A673 (cell line): ENCODE data around the gene EEF1A2. TPM values are rescaled to one million over a fixed set of nuclear protein-coding genes. Genes with fewer than 3 reads are reported as not detected.
A peak's percentile ranks its signal among the peaks of the same experiment; 100 is the strongest.

Experiments used
- BruUV-seq: library from RNA; stranded (reverse); fragments of 400-500 nt; replicated peaks from 2 replicates; lab custom pipeline; 2021; lab: Mats Ljungman, UMichigan
- CTCF ChIA-PET: fragments of 300-600 bp; sonication (Branson Sonifier 250); formaldehyde crosslinking; loops from one replicate; lab custom pipeline; 2022; ENCODE audit warnings: antibody characterized with exemption; lab: Charles Lee
- POLR2A ChIA-PET: fragments of 300-600 bp; sonication (Branson Sonifier 250); formaldehyde crosslinking; loops from one replicate; lab custom pipeline; 2022; ENCODE audit warnings: antibody characterized with exemption; ENCODE audit not compliant: low non-redundant PET; lab: Charles Lee
- DNase-seq: peaks from one replicate; pipeline ENCODE4 v3.0.0-alpha.2; 2015; ENCODE audit warnings: low spot score
- H3K27ac ChIP-seq: fragments of 200-600 bp; sonication (generic); 2 replicates; pipeline ENCODE4 v1.5.1; 2016; ENCODE audit warnings: mixed run types, low read depth, mild to moderate bottlenecking, mixed read lengths, antibody characterized with exemption, low read length; ENCODE audit not compliant: poor library complexity, severe bottlenecking
- H3K27me3 ChIP-seq: fragments of 200-600 bp; sonication (generic); replicated peaks from 2 replicates; pipeline ENCODE4 v1.6.1; 2017; ENCODE audit warnings: mixed run types, low read depth, mild to moderate bottlenecking, mixed read lengths, antibody characterized with exemption, low read length; ENCODE audit not compliant: insufficient read depth, poor library complexity
- H3K36me3 ChIP-seq: fragments of 200-600 bp; sonication (generic); 2 replicates; pipeline ENCODE4 v1.6.1; 2016; ENCODE audit warnings: mixed run types, mild to moderate bottlenecking, mixed read lengths, antibody characterized with exemption, low read length; ENCODE audit not compliant: insufficient read depth, poor library complexity, severe bottlenecking
- H3K4me1 ChIP-seq: fragments of 200-600 bp; sonication (generic); 2 replicates; pipeline ENCODE4 v1.6.1; 2017; ENCODE audit warnings: mixed run types, mild to moderate bottlenecking, mixed read lengths, antibody characterized with exemption, low read length; ENCODE audit not compliant: insufficient read depth, poor library complexity, severe bottlenecking
- H3K4me3 ChIP-seq: fragments of 200-600 bp; sonication (generic); 2 replicates; pipeline ENCODE4 v1.5.1; 2016; ENCODE audit warnings: low read depth, mixed run types, mild to moderate bottlenecking, mixed read lengths, low read length; ENCODE audit not compliant: poor library complexity, severe bottlenecking
- H3K9me3 ChIP-seq: fragments of 200-600 bp; sonication (generic); 2 replicates; pipeline ENCODE4 v1.6.1; 2016; ENCODE audit warnings: mixed run types, low read depth, mild to moderate bottlenecking, mixed read lengths, antibody characterized with exemption, low read length; ENCODE audit not compliant: poor library complexity, severe bottlenecking
- CTCF ChIP-seq: fragments of 300-800, 200-600 bp; sonication (generic); conservative IDR thresholded peaks from 2 replicates; pipeline ENCODE4 v1.5.1; 2017; ENCODE audit warnings: low read depth, mild to moderate bottlenecking, antibody characterized with exemption, low read length, moderate library complexity, mixed read lengths
- EZH2 ChIP-seq: fragments of 200-600 bp; sonication (generic); IDR thresholded peaks from 2 replicates; pipeline ENCODE4 v1.6.1; 2017; ENCODE audit warnings: borderline replicate concordance, low read depth, mild to moderate bottlenecking, mixed read lengths, antibody characterized with exemption, low read length; ENCODE audit not compliant: poor library complexity, severe bottlenecking
- intact Hi-C: fragments of 100-400 bp; cut with micrococcal nuclease; formaldehyde crosslinking; loops from one replicate; pipeline ENCODE4 v1.10.0; 2022; ENCODE audit not compliant: unreplicated experiment
- total RNA-seq: library from RNA; stranded (reverse); gene quantifications from 2 replicates; pipeline ENCODE4 v1.2.3, GENCODE V29; 2021

The EEF1A2 gene
- total RNA-seq, 1 experiment from 2014 or later = 7.5 TPM

- intact Hi-C loops = no loop called here
- Histone ChIP-seq H3K4me1 (peaks cover 10% of the 10 kb centered on the region), H3K9me3 (no peaks in the 10 kb centered on the region), H3K27ac (no peak overlapping the region), H3K27me3 (peaks cover 29% of the 10 kb centered on the region), H3K4me3 (no peak overlapping the region), H3K36me3 (no peaks in the 10 kb centered on the region)
- BruUV-seq = no TSS peak
- ChIA-PET POLR2A (no interaction called here), CTCF (no interaction called here)
- TF ChIP-seq CTCF (no peak), EZH2 (no peak)
- DNase-seq = peak; percentile 25
These were observed 23.7 kb downstream of the EEF1A2 start for GRCh38 chr20:63475209-63475608.

GRCh38 chr20:63473555-63474449 is 25.1 kb downstream of the EEF1A2 start:
- Histone ChIP-seq H3K27me3 (peaks cover 29% of the 10 kb centered on the region), H3K36me3 (no peaks in the 10 kb centered on the region), H3K27ac (no peak overlapping the region), H3K4me1 (peaks cover 10% of the 10 kb centered on the region), H3K4me3 (no peak overlapping the region), H3K9me3 (no peaks in the 10 kb centered on the region)
- TF ChIP-seq EZH2 = no peak
- TF ChIP-seq CTCF = no peak
- ChIA-PET POLR2A (no interaction called here), CTCF (no interaction called here)
- intact Hi-C loops = no loop called here
- BruUV-seq = no TSS peak
- peak; percentile 44 for DNase-seq

GRCh38 chr20:63472862-63473390 is 26.0 kb downstream of the EEF1A2 start:
- H3K4me3 ChIP-seq = no peak overlapping the region
- ChIA-PET POLR2A (no interaction called here), CTCF (no interaction called here)
- peaks cover 10% of the 10 kb centered on the region for H3K4me1 ChIP-seq
- intact Hi-C loops = no loop called here
- DNase-seq = no peak
- H3K36me3 ChIP-seq = no peaks in the 10 kb centered on the region
- no TSS peak for BruUV-seq
- H3K9me3 ChIP-seq = no peaks in the 10 kb centered on the region
- H3K27ac ChIP-seq = no peak overlapping the region
- H3K27me3 ChIP-seq = peaks cover 29% of the 10 kb centered on the region
- TF ChIP-seq CTCF = no peak
- no peak for TF ChIP-seq EZH2
